DND-41 (cell line): ENCODE measurements around the gene SLTM.

Experiments
- ATAC-seq: fragments of 200-7000 bp; cut with Tn5 transposase; 3 replicates; pipeline ENCODE4 v1.9.1; 2021; ENCODE audit warnings: low read depth; ENCODE audit not compliant: insufficient read depth
- DNase-seq: peaks from one replicate; pipeline ENCODE4 v3.0.0-alpha.2; 2020
- H2AFZ ChIP-seq: 2 replicates; pipeline ENCODE4 v1.6.0; 2012; ENCODE audit warnings: low read depth, low read length
- H3K27ac ChIP-seq: 2 replicates; pipeline ENCODE4 v1.5.1; 2012; ENCODE audit warnings: low read length, inconsistent platforms
- H3K27me3 ChIP-seq: fragments of 200-600 bp; sonication (generic); 2 replicates; pipeline ENCODE4 v1.6.0; 2012; ENCODE audit warnings: low read length, mild to moderate bottlenecking, inconsistent platforms; ENCODE audit not compliant: insufficient read depth, poor library complexity
- H3K36me3 ChIP-seq: 2 replicates; pipeline ENCODE4 v1.5.1; 2012; ENCODE audit warnings: low read length, inconsistent platforms; ENCODE audit not compliant: insufficient read depth
- H3K4me1 ChIP-seq: 2 replicates; pipeline ENCODE4 v1.5.1; 2012; ENCODE audit warnings: mild to moderate bottlenecking, low read length; ENCODE audit not compliant: insufficient read depth
- H3K4me2 ChIP-seq: 2 replicates; pipeline ENCODE4 v1.6.0; 2012; ENCODE audit warnings: mild to moderate bottlenecking, moderate library complexity, low read length, inconsistent platforms; ENCODE audit not compliant: insufficient read depth
- H3K4me3 ChIP-seq, 2 experiments: fragments of 200-600 bp in 1 of 2; shearing (Covaris generic) in 1 of 2; 2 replicates each; pipeline ENCODE4 v1.5.1; 2012 to 2016; ENCODE audit warnings: inconsistent platforms in 2 of 2, low read length in 2 of 2, mild to moderate bottlenecking in 2 of 2, low read depth in 1 of 2, moderate library complexity in 1 of 2
- H3K79me2 ChIP-seq: 2 replicates; pipeline ENCODE4 v1.6.0; 2012; ENCODE audit warnings: low read length, inconsistent platforms; ENCODE audit not compliant: insufficient read depth
- H3K9ac ChIP-seq: 2 replicates; pipeline ENCODE4 v1.6.0; 2012; ENCODE audit warnings: low read depth, mild to moderate bottlenecking, inconsistent platforms, low read length, moderate library complexity
- H3K9me3 ChIP-seq: 2 replicates; pipeline ENCODE4 v1.5.1; 2012; ENCODE audit warnings: low read length, moderate library complexity, mild to moderate bottlenecking, inconsistent platforms; ENCODE audit not compliant: insufficient read depth, severe bottlenecking
- H4K20me1 ChIP-seq: 2 replicates; pipeline ENCODE4 v1.6.0; 2012; ENCODE audit warnings: low read length; ENCODE audit not compliant: insufficient read depth
- EZH2 ChIP-seq: IDR thresholded peaks from 3 replicates; pipeline ENCODE4 v1.6.1; 2012; ENCODE audit warnings: borderline replicate concordance, low read depth, mild to moderate bottlenecking, moderate library complexity, low read length, inconsistent platforms; ENCODE audit not compliant: severe bottlenecking
- TF ChIP-seq, protein P1 (sequence below): IDR thresholded peaks from 2 replicates; pipeline ENCODE4 v1.5.1; 2012; ENCODE audit warnings: borderline replicate concordance, low read length, moderate library complexity, mild to moderate bottlenecking; ENCODE audit not compliant: poor library complexity, severe bottlenecking; ENCODE audit errors: extremely low read depth

Gene SLTM

GRCh38 chr15:58882243-58882642 lies 51.2 kb downstream of the SLTM start:
- peaks cover 93% of the 10 kb centered on the region for H3K36me3 ChIP-seq
- no peak for DNase-seq
- no peak overlapping the region for H3K4me2 ChIP-seq
- no peak overlapping the region for H3K4me3 ChIP-seq
- no peaks in the 10 kb centered on the region for H3K79me2 ChIP-seq
- no peak for ATAC-seq
- no peaks in the 10 kb centered on the region; the same call in 1 of the 2 replicates for H4K20me1 ChIP-seq
- H3K27ac ChIP-seq: no peak overlapping the region
- H3K27me3 ChIP-seq: no peaks in the 10 kb centered on the region
- H3K9me3 ChIP-seq: no peaks in the 10 kb centered on the region
- no peaks in the 10 kb centered on the region for H3K4me1 ChIP-seq
- H3K9ac ChIP-seq: no peak overlapping the region
- TF ChIP-seq EZH2: no peak
- TF ChIP-seq, protein P1, sequence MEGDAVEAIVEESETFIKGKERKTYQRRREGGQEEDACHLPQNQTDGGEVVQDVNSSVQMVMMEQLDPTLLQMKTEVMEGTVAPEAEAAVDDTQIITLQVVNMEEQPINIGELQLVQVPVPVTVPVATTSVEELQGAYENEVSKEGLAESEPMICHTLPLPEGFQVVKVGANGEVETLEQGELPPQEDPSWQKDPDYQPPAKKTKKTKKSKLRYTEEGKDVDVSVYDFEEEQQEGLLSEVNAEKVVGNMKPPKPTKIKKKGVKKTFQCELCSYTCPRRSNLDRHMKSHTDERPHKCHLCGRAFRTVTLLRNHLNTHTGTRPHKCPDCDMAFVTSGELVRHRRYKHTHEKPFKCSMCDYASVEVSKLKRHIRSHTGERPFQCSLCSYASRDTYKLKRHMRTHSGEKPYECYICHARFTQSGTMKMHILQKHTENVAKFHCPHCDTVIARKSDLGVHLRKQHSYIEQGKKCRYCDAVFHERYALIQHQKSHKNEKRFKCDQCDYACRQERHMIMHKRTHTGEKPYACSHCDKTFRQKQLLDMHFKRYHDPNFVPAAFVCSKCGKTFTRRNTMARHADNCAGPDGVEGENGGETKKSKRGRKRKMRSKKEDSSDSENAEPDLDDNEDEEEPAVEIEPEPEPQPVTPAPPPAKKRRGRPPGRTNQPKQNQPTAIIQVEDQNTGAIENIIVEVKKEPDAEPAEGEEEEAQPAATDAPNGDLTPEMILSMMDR: no peak
- H2AFZ ChIP-seq: no peak overlapping the region

- Histone ChIP-seq H3K4me2 (no peak overlapping the region), H3K27ac (no peak overlapping the region), H4K20me1 (no peaks in the 10 kb centered on the region), H3K9me3 (no peaks in the 10 kb centered on the region), H2AFZ (no peak overlapping the region), H3K36me3 (peaks cover 76% of the 10 kb centered on the region), H3K79me2 (no peaks in the 10 kb centered on the region), H3K4me3 (no peak overlapping the region), H3K27me3 (no peaks in the 10 kb centered on the region), H3K9ac (no peak overlapping the region), H3K4me1 (no peaks in the 10 kb centered on the region)
- DNase-seq (no peak), ATAC-seq (no peak)
- TF ChIP-seq, protein P1: no peak
- TF ChIP-seq EZH2: no peak
These were observed 53.2 kb downstream of the SLTM start for GRCh38 chr15:58880320-58880719.

GRCh38 chr15:58877999-58878825 lies 55.3 kb downstream of the SLTM start:
- Histone ChIP-seq H3K4me3 (no peak overlapping the region), H3K27ac (no peak overlapping the region), H3K4me2 (no peak overlapping the region), H4K20me1 (no peaks in the 10 kb centered on the region), H3K9me3 (no peaks in the 10 kb centered on the region), H2AFZ (no peak overlapping the region), H3K4me1 (no peaks in the 10 kb centered on the region), H3K36me3 (peaks cover 55% of the 10 kb centered on the region), H3K27me3 (no peaks in the 10 kb centered on the region), H3K79me2 (no peaks in the 10 kb centered on the region), H3K9ac (no peak overlapping the region)
- no peak for DNase-seq
- ATAC-seq: no peak
- TF ChIP-seq EZH2: no peak
- TF ChIP-seq, protein P1: no peak
